Caco-2 (cell line): ENCODE data around the gene ZNF467. TPM values are rescaled to one million over a fixed set of nuclear protein-coding genes. Genes with fewer than 3 reads are reported as not detected.

Experiments
- BruUV-seq: library from RNA; stranded (reverse); fragments of 400-500 nt; replicated peaks from 2 replicates; lab custom pipeline; 2021; lab: Mats Ljungman, UMichigan
- CTCF ChIA-PET: fragments of 300-600 bp; sonication (Branson Sonifier 250); formaldehyde crosslinking; loops from one replicate; lab custom pipeline; 2022; ENCODE audit warnings: antibody characterized with exemption; lab: Charles Lee
- POLR2A ChIA-PET: fragments of 300-600 bp; sonication (Branson Sonifier 250); formaldehyde crosslinking; loops from one replicate; lab custom pipeline; 2022; ENCODE audit warnings: antibody characterized with exemption; lab: Charles Lee
- DNase-seq, 2 experiments: peaks; one replicate each; pipeline versions ENCODE4 v3.0.0 to v3.0.0-alpha.2; 2020 to 2022
- H3K27me3 ChIP-seq: replicated peaks from 2 replicates; pipeline ENCODE4 v1.6.0; 2011; ENCODE audit warnings: low read length; ENCODE audit not compliant: control insufficient read depth, insufficient read depth
- H3K36me3 ChIP-seq: 2 replicates; pipeline ENCODE4 v1.5.1; 2011; ENCODE audit warnings: low read length; ENCODE audit not compliant: control insufficient read depth, insufficient read depth
- H3K4me1 ChIP-seq: fragments of 250-450 bp; sonication (Bioruptor Pico); 2 replicates; pipeline ENCODE4 v1.5.1; 2020; ENCODE audit warnings: mild to moderate bottlenecking
- H3K4me3 ChIP-seq: 2 replicates; pipeline ENCODE4 v1.5.1; 2011; ENCODE audit warnings: low read depth, mild to moderate bottlenecking, control low read depth, low read length
- H3K9me3 ChIP-seq: fragments of 250-450 bp; sonication (Bioruptor Pico); 2 replicates; pipeline ENCODE4 v1.5.1; 2020; ENCODE audit warnings: mild to moderate bottlenecking, moderate library complexity
- H3K27ac Mint-ChIP-seq: one replicate; pipeline ENCODE4 v1.8.0; 2022; ENCODE audit warnings: mixed read lengths; ENCODE audit not compliant: unreplicated experiment
- H3K27me3 Mint-ChIP-seq: one replicate; pipeline ENCODE4 v1.8.0; 2022; ENCODE audit warnings: mixed read lengths; ENCODE audit not compliant: insufficient read depth, unreplicated experiment
- H3K36me3 Mint-ChIP-seq: one replicate; pipeline ENCODE4 v1.8.0; 2022; ENCODE audit warnings: mild to moderate bottlenecking, mixed read lengths; ENCODE audit not compliant: insufficient read depth, unreplicated experiment
- H3K4me1 Mint-ChIP-seq: one replicate; pipeline ENCODE4 v1.8.0; 2022; ENCODE audit warnings: low read depth, mixed read lengths; ENCODE audit not compliant: unreplicated experiment
- H3K4me3 Mint-ChIP-seq: one replicate; pipeline ENCODE4 v1.8.0; 2022; ENCODE audit warnings: mild to moderate bottlenecking, moderate library complexity, mixed read lengths; ENCODE audit not compliant: unreplicated experiment
- H3K9me3 Mint-ChIP-seq: one replicate; pipeline ENCODE4 v1.8.0; 2022; ENCODE audit warnings: mixed read lengths; ENCODE audit not compliant: unreplicated experiment
- CTCF ChIP-seq, 2 experiments: fragments of 200-600 bp in 1 of 2; IDR thresholded peaks; 1 replicate in 1 of 2; 2 replicates in 1 of 2; pipeline versions ENCODE4 v1.5.1 to v1.8.0; 2011 to 2022; ENCODE audit warnings: antibody characterized with exemption in 1 of 2, control low read depth in 1 of 2, inconsistent platforms in 1 of 2, low read depth in 1 of 2, low read length in 1 of 2, mild to moderate bottlenecking in 1 of 2, moderate library complexity in 1 of 2; ENCODE audit not compliant: insufficient read depth in 1 of 2, severe bottlenecking in 1 of 2, unreplicated experiment in 1 of 2
- intact Hi-C: fragments of 100-400 bp; cut with micrococcal nuclease; formaldehyde crosslinking; loops from one replicate; pipeline ENCODE4 v1.10.0; 2022; ENCODE audit not compliant: unreplicated experiment
- total RNA-seq: library from RNA; stranded (reverse); gene quantifications from 2 replicates; pipeline ENCODE4 v1.2.3, GENCODE V29; 2022

Gene ZNF467
- total RNA-seq, 1 experiment from 2014 or later, result 1.7 TPM

GRCh38 chr7:149772241-149772955 lies 990 bp downstream of the ZNF467 start:
- H3K4me1 ChIP-seq, result no peaks in the 10 kb centered on the region
- Mint-ChIP-seq H3K27ac (no peak overlapping the region), H3K36me3 (no peaks in the 10 kb centered on the region), H3K27me3 (peaks cover 13% of the 10 kb centered on the region), H3K4me1 (peaks cover 6% of the 10 kb centered on the region), H3K9me3 (no peaks in the 10 kb centered on the region), H3K4me3 (peak overlapping the region; percentile 81)
- H3K27me3 ChIP-seq, result no peaks in the 10 kb centered on the region; the same call in 1 of the 2 replicates
- H3K36me3 ChIP-seq, result no peaks in the 10 kb centered on the region
- CTCF ChIA-PET, result interaction anchor here (0.6 kb wide), 2 partner anchors 110 to 677 kb away, joined by 3 to 8 read pairs; no protein-coding TSS in a partner anchor
- no TSS peak for BruUV-seq
- POLR2A ChIA-PET, result interaction anchor here (0.6 kb wide), 2 partner anchors 99 to 147 kb away, joined by 5 to 7 read pairs; no protein-coding TSS in a partner anchor
- DNase-seq, result no peak
- H3K4me3 ChIP-seq, result peak overlapping the region; percentile 70
- TF ChIP-seq CTCF (IDR thresholded peaks at IDR 0.05; ENCODE audit: insufficient read depth in 1 of 2, low read depth in 1 of 2, low read length in 1 of 2, severe bottlenecking in 1 of 2, unreplicated experiment in 1 of 2), result no peak
- no peaks in the 10 kb centered on the region for H3K9me3 ChIP-seq
- intact Hi-C loops, result loop anchor here (5.0 kb wide), 1 partner anchor 65 kb away; the partner anchor contains the start of gene ZNF862

DNA sequence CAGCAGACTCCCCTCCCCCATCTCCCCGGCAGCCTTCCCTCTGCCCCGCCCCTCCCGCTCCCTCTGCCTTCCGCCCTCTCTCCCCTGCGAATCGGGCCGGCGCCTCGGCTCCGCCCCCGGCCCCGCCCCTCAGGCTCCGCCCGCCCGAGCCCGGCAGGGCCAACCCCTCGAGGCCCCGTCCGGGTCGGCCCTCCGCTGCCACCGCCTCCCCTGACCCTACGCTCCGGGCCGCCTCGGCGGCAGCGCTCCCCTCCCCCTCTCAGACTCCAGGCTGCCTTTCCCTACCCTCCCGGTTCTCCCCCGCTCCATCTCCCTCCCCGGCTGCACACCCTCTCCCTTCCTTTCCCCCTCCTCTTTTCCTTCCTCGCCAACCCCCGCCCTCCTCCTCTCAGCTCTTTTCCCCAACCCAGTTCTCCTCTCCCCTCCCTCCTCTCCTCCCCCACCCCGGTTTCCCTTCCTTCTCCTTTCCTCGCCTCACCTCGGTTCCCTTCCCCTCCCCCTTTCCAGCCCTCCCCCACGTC lies 1.6 kb downstream of the ZNF467 start:
- peaks cover 13% of the 10 kb centered on the region for H3K27me3 Mint-ChIP-seq
- peak; percentile 87 to 93 for DNase-seq
- H3K4me3 Mint-ChIP-seq, result peak overlapping the region; percentile 81
- Histone ChIP-seq H3K4me3 (peak overlapping the region; percentile 70), H3K36me3 (no peaks in the 10 kb centered on the region), H3K27me3 (no peaks in the 10 kb centered on the region; the same call in 1 of the 2 replicates), H3K4me1 (no peaks in the 10 kb centered on the region), H3K9me3 (no peaks in the 10 kb centered on the region)
- peaks cover 6% of the 10 kb centered on the region for H3K4me1 Mint-ChIP-seq
- intact Hi-C loops, result loop anchor here (5.0 kb wide), 1 partner anchor 66 kb away; the partner anchor contains the start of gene ZNF862
- no peaks in the 10 kb centered on the region for H3K36me3 Mint-ChIP-seq
- H3K9me3 Mint-ChIP-seq, result no peaks in the 10 kb centered on the region
- BruUV-seq, result no TSS peak
- no peak overlapping the region for H3K27ac Mint-ChIP-seq
- ChIA-PET CTCF (interaction anchor here (0.6 to 1.1 kb wide), 3 partner anchors 30 to 677 kb away, joined by 3 to 8 read pairs (median 4); no protein-coding TSS in a partner anchor), POLR2A (interaction anchor here (0.6 kb wide), 1 partner anchor 576 kb away, joined by 3 read pairs; the partner anchor contains the start of gene ZNF282)
- no peak for TF ChIP-seq CTCF (IDR thresholded peaks at IDR 0.05; ENCODE audit: insufficient read depth in 1 of 2, low read depth in 1 of 2, low read length in 1 of 2, severe bottlenecking in 1 of 2, unreplicated experiment in 1 of 2)
